Caco-2 (cell line): ENCODE results near the gene TSPAN31. TPM values are rescaled to one million over a fixed set of nuclear protein-coding genes. Genes with fewer than 3 reads are reported as not detected.

Source experiments
- BruUV-seq: library from RNA; stranded (reverse); fragments of 400-500 nt; replicated peaks from 2 replicates; lab custom pipeline; 2021; lab: Mats Ljungman, UMichigan
- CTCF ChIA-PET: fragments of 300-600 bp; sonication (Branson Sonifier 250); formaldehyde crosslinking; loops from one replicate; lab custom pipeline; 2022; ENCODE audit warnings: antibody characterized with exemption; lab: Charles Lee
- POLR2A ChIA-PET: fragments of 300-600 bp; sonication (Branson Sonifier 250); formaldehyde crosslinking; loops from one replicate; lab custom pipeline; 2022; ENCODE audit warnings: antibody characterized with exemption; lab: Charles Lee
- DNase-seq, 2 experiments: peaks; one replicate each; pipeline versions ENCODE4 v3.0.0 to v3.0.0-alpha.2; 2020 to 2022
- H3K27me3 ChIP-seq: replicated peaks from 2 replicates; pipeline ENCODE4 v1.6.0; 2011; ENCODE audit warnings: low read length; ENCODE audit not compliant: control insufficient read depth, insufficient read depth
- H3K36me3 ChIP-seq: 2 replicates; pipeline ENCODE4 v1.5.1; 2011; ENCODE audit warnings: low read length; ENCODE audit not compliant: control insufficient read depth, insufficient read depth
- H3K4me1 ChIP-seq: fragments of 250-450 bp; sonication (Bioruptor Pico); 2 replicates; pipeline ENCODE4 v1.5.1; 2020; ENCODE audit warnings: mild to moderate bottlenecking
- H3K4me3 ChIP-seq: 2 replicates; pipeline ENCODE4 v1.5.1; 2011; ENCODE audit warnings: low read depth, mild to moderate bottlenecking, control low read depth, low read length
- H3K9me3 ChIP-seq: fragments of 250-450 bp; sonication (Bioruptor Pico); 2 replicates; pipeline ENCODE4 v1.5.1; 2020; ENCODE audit warnings: mild to moderate bottlenecking, moderate library complexity
- H3K27ac Mint-ChIP-seq: one replicate; pipeline ENCODE4 v1.8.0; 2022; ENCODE audit warnings: mixed read lengths; ENCODE audit not compliant: unreplicated experiment
- H3K27me3 Mint-ChIP-seq: one replicate; pipeline ENCODE4 v1.8.0; 2022; ENCODE audit warnings: mixed read lengths; ENCODE audit not compliant: insufficient read depth, unreplicated experiment
- H3K36me3 Mint-ChIP-seq: one replicate; pipeline ENCODE4 v1.8.0; 2022; ENCODE audit warnings: mild to moderate bottlenecking, mixed read lengths; ENCODE audit not compliant: insufficient read depth, unreplicated experiment
- H3K4me1 Mint-ChIP-seq: one replicate; pipeline ENCODE4 v1.8.0; 2022; ENCODE audit warnings: low read depth, mixed read lengths; ENCODE audit not compliant: unreplicated experiment
- H3K4me3 Mint-ChIP-seq: one replicate; pipeline ENCODE4 v1.8.0; 2022; ENCODE audit warnings: mild to moderate bottlenecking, moderate library complexity, mixed read lengths; ENCODE audit not compliant: unreplicated experiment
- H3K9me3 Mint-ChIP-seq: one replicate; pipeline ENCODE4 v1.8.0; 2022; ENCODE audit warnings: mixed read lengths; ENCODE audit not compliant: unreplicated experiment
- CTCF ChIP-seq, 2 experiments: fragments of 200-600 bp in 1 of 2; IDR thresholded peaks; 1 replicate in 1 of 2; 2 replicates in 1 of 2; pipeline versions ENCODE4 v1.5.1 to v1.8.0; 2011 to 2022; ENCODE audit warnings: antibody characterized with exemption in 1 of 2, control low read depth in 1 of 2, inconsistent platforms in 1 of 2, low read depth in 1 of 2, low read length in 1 of 2, mild to moderate bottlenecking in 1 of 2, moderate library complexity in 1 of 2; ENCODE audit not compliant: insufficient read depth in 1 of 2, severe bottlenecking in 1 of 2, unreplicated experiment in 1 of 2
- intact Hi-C: fragments of 100-400 bp; cut with micrococcal nuclease; formaldehyde crosslinking; loops from one replicate; pipeline ENCODE4 v1.10.0; 2022; ENCODE audit not compliant: unreplicated experiment
- total RNA-seq: library from RNA; stranded (reverse); gene quantifications from 2 replicates; pipeline ENCODE4 v1.2.3, GENCODE V29; 2022

The TSPAN31 gene
- total RNA-seq, 1 experiment from 2014 or later, result 23.3 TPM

DNA sequence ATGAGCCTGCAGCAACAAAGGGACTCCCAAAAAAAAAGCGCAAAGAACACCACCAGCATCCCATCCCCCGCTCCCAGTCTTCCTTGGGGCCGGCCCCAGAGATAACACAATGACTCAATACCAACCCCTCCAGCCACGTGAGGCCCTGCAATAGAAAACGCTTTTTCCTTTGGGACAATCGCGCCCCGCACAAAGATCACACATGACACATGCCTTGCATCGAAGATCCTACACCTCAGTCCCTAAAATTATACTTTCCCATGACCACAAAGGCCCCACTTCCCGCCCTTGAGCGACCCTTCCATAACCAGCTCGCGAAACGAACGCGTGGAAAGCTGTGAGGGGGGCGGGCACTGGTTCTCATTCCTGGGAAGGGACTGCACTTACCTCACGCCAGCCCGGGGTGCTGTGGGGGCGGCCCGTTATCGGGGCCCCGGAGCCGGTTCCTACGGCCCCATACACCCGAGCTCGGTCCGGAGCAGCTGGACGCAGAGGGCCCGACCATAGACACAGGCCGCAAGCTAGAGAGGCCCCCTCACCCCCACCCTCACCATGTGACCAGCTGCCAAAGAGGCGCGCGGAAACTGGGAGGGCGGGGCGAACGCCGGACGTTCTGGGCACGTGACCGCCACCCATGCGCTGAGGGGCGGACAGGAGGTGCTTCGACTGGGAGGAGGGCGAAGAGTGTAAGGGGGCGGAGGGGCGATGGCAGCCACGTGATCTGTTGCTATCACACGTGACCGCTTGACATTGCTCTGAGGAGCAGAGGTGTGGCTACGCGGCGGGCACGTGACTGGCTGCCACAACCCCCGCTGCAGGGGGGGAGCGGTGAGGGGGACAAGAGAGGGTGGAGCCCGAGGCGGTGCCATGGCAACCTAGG lies 7.2 kb downstream of the TSPAN31 start, which contains the start of gene CDK4:
CDK4 (minus strand) TSS at position 523 of the 880 bp plus-strand sequence. CDS start 593 bp downstream, outside the sequence.
- Mint-ChIP-seq H3K27me3 (no peaks in the 10 kb centered on the region), H3K9me3 (no peaks in the 10 kb centered on the region), H3K4me3 (peak within 1 kb of the TSS; percentile 99), H3K27ac (peak within 1 kb of the TSS; percentile 99), H3K4me1 (peaks cover 27% of the 10 kb centered on the region), H3K36me3 (peaks cover 63% of the 10 kb centered on the region)
- peaks cover 3% of the 10 kb centered on the region; the same call in 1 of the 2 replicates for H3K36me3 ChIP-seq
- no peaks in the 10 kb centered on the region for H3K27me3 ChIP-seq
- peaks cover 16% of the 10 kb centered on the region; the same call in 1 of the 2 replicates for H3K4me1 ChIP-seq
- ChIA-PET CTCF (interaction anchor here (0.6 to 1.1 kb wide), 3 partner anchors 20 to 149 kb away, joined by 3 to 7 read pairs (median 4); partner anchors contain the start of genes CTDSP2, EEF1AKMT3 and METTL1), POLR2A (interaction anchor here (0.8 kb wide), 1 partner anchor 20 kb away, joined by 5 read pairs; the partner anchor contains the start of genes EEF1AKMT3 and METTL1)
- no peaks in the 10 kb centered on the region for H3K9me3 ChIP-seq
- DNase-seq, result peak; percentile 99 to 100
- intact Hi-C loops, result loop anchor here (2.0 kb wide), 1 partner anchor 15 kb away; the partner anchor contains the start of gene CYP27B1
- TF ChIP-seq CTCF (IDR thresholded peaks at IDR 0.05; ENCODE audit: insufficient read depth in 1 of 2, low read depth in 1 of 2, low read length in 1 of 2, severe bottlenecking in 1 of 2, unreplicated experiment in 1 of 2), result no peak
- peak within 1 kb of the TSS; percentile 83 for H3K4me3 ChIP-seq
- TSS peak; percentile 69 for BruUV-seq

DNA sequence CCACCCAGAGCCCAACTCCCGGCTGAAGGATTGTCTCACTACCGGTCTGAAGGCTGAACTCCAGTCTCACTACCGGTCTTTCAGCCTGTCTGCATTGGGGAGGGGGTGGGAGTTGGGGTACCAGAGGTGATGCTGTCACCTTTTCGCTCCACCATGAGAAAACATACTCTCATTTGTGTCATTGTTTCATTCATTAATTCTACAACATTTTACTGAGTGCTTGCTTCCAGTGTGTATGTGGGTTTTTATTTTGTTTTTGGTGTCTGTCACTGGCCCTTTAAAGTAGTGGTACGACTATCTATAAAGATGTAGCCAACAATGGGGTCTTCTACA lies 7.8 kb downstream of the TSPAN31 start:
- no peaks in the 10 kb centered on the region for H3K27me3 Mint-ChIP-seq
- Histone ChIP-seq H3K27me3 (no peaks in the 10 kb centered on the region), H3K9me3 (no peaks in the 10 kb centered on the region), H3K4me1 (peaks cover 16% of the 10 kb centered on the region; the same call in 1 of the 2 replicates), H3K36me3 (peaks cover 3% of the 10 kb centered on the region; the same call in 1 of the 2 replicates), H3K4me3 (peak overlapping the region; percentile 25)
- peaks cover 57% of the 10 kb centered on the region for H3K36me3 Mint-ChIP-seq
- peaks cover 27% of the 10 kb centered on the region for H3K4me1 Mint-ChIP-seq
- no peak for DNase-seq
- peak overlapping the region; percentile 99 for H3K27ac Mint-ChIP-seq
- H3K9me3 Mint-ChIP-seq, result no peaks in the 10 kb centered on the region
- no peak for TF ChIP-seq CTCF (IDR thresholded peaks at IDR 0.05; ENCODE audit: insufficient read depth in 1 of 2, low read depth in 1 of 2, low read length in 1 of 2, severe bottlenecking in 1 of 2, unreplicated experiment in 1 of 2)
- CTCF ChIA-PET, result interaction anchor here (1.1 kb wide), 1 partner anchor 20 kb away, joined by 3 read pairs; the partner anchor contains the start of genes EEF1AKMT3 and METTL1
- BruUV-seq, result no TSS peak
- POLR2A ChIA-PET, result no interaction called here
- H3K4me3 Mint-ChIP-seq, result peak overlapping the region; percentile 99
- intact Hi-C loops, result loop anchor here (2.0 kb wide), 1 partner anchor 14 kb away; the partner anchor contains the start of gene CYP27B1

DNA sequence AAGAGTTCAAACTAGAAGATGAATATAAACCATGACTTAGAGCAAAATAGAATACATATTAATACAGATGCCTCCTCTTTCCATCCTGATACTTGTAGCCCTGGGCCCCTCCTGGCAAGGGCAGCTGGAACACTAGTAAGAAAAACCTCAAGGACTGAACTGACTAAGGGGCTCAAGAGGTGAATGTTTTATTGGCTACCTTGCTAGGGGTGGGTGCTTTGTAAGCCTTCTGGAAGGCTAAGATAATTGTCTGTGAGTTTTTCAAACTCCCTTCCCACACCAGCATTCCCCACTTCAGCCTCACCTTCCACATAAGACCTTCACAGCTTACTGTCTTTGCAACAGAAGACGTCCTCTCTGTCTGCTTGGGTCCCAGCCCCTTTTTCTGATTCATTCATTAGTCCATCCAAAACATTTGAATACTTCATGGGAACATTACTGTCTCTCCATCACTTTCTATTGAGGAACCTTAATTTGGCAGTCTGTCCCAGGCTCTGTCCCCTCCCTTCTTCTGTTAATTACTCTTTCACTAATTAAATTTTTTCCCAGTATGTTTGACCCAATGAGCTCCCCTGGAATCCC lies 9.0 kb downstream of the TSPAN31 start:
- DNase-seq, result no peak
- no peaks in the 10 kb centered on the region for H3K27me3 ChIP-seq
- no peaks in the 10 kb centered on the region for H3K9me3 ChIP-seq
- BruUV-seq, result no TSS peak
- H3K4me3 Mint-ChIP-seq, result peak overlapping the region; percentile 82
- no peak overlapping the region for H3K4me3 ChIP-seq
- no peak for TF ChIP-seq CTCF (IDR thresholded peaks at IDR 0.05; ENCODE audit: insufficient read depth in 1 of 2, low read depth in 1 of 2, low read length in 1 of 2, severe bottlenecking in 1 of 2, unreplicated experiment in 1 of 2)
- H3K36me3 ChIP-seq, result peaks cover 3% of the 10 kb centered on the region; the same call in 1 of the 2 replicates
- intact Hi-C loops, result loop anchor here (2.0 kb wide), 1 partner anchor 13 kb away; the partner anchor contains the start of gene CYP27B1
- ChIA-PET POLR2A (no interaction called here), CTCF (no interaction called here)
- no peaks in the 10 kb centered on the region for H3K27me3 Mint-ChIP-seq
- peaks cover 16% of the 10 kb centered on the region; the same call in 1 of the 2 replicates for H3K4me1 ChIP-seq
- no peaks in the 10 kb centered on the region for H3K9me3 Mint-ChIP-seq
- peaks cover 27% of the 10 kb centered on the region for H3K4me1 Mint-ChIP-seq
- peaks cover 45% of the 10 kb centered on the region for H3K36me3 Mint-ChIP-seq
- peak overlapping the region; percentile 45 for H3K27ac Mint-ChIP-seq
